AG04450 (cell line): ENCODE measurements around the gene OTULINL. TPM values are rescaled to one million over a fixed set of nuclear protein-coding genes. Genes with fewer than 3 reads are reported as not detected.

Experiments used
- CTCF ChIA-PET: fragments of 300-600, 350-600 bp; formaldehyde crosslinking; extraction: SDS; loops from one replicate; lab custom pipeline; 2022; ENCODE audit warnings: antibody characterized with exemption, inconsistent platforms; lab: Charles Lee
- POLR2A ChIA-PET: fragments of 350-600 bp; formaldehyde crosslinking; extraction: SDS; loops from one replicate; lab custom pipeline; 2021; ENCODE audit warnings: antibody characterized with exemption, inconsistent platforms; lab: Yijun Ruan, JAX
- DNase-seq: peaks from one replicate; pipeline ENCODE4 v3.0.0-alpha.2; 2011; ENCODE audit warnings: low read depth, low spot score
- H3K27ac ChIP-seq: one replicate; pipeline ENCODE4 v1.5.1; 2012; ENCODE audit warnings: low read depth, low read length, control low read depth
- H3K27me3 ChIP-seq: one replicate; pipeline ENCODE4 v1.6.0; 2012; ENCODE audit warnings: low read length; ENCODE audit not compliant: control insufficient read depth, insufficient read depth
- H3K4me3 ChIP-seq: 2 replicates; pipeline ENCODE4 v1.5.1; 2011; ENCODE audit warnings: mild to moderate bottlenecking, low read depth, low read length, control low read depth
- H3K9me3 ChIP-seq: 2 replicates; pipeline ENCODE4 v1.5.1; 2012; ENCODE audit warnings: low read length; ENCODE audit not compliant: control insufficient read depth, insufficient read depth
- polyA plus RNA-seq: library from polyadenylated mRNA; depleted of rRNA; stranded (reverse); fragments of >200 nt; gene quantifications from 2 replicates; pipeline ENCODE4 v1.2.3, GENCODE V29; 2011
- TF ChIP-seq, protein P1 (sequence below): IDR thresholded peaks from 2 replicates; pipeline ENCODE4 v1.5.1; 2011; ENCODE audit warnings: low read depth, low read length, control low read depth, inconsistent platforms

Gene OTULINL
- polyA plus RNA-seq, 1 experiment, result 0.21 TPM

DNA sequence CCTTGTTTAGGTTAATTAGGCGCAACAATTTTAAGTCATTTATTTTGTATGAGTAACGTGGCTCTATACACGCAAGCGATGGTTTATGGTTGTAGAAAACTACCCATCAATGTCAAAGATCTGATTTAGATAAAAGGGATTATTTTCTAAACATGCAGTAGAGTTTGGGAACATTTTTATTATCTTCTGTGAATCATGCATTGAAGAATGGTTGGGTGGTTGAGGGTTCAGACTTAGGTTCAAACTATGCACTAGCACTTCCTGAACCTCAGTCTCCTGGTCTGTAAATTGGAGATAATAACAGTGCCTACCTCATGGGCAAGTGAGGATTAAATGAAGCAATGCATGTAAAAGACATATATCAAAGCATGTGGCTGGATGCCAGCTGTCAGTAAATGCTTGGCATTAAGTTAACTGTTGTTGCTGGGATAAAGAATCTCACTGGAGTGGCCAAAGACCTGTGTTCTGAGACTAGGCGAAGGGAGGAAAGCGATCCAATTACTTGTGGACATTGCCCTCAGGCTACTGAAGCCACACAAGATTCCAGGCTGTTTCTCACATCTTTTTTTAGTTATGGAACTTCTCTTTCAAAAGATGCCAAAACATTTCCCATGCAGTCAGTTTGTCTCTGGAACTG is 1.1 kb upstream of the OTULINL start:
- ChIA-PET POLR2A (no interaction called here), CTCF (no interaction called here)
- no peak overlapping the region for H3K27ac ChIP-seq
- H3K4me3 ChIP-seq, result no peak overlapping the region
- no peak for DNase-seq
- H3K27me3 ChIP-seq, result peaks cover 58% of the 10 kb centered on the region
- TF ChIP-seq, protein P1, sequence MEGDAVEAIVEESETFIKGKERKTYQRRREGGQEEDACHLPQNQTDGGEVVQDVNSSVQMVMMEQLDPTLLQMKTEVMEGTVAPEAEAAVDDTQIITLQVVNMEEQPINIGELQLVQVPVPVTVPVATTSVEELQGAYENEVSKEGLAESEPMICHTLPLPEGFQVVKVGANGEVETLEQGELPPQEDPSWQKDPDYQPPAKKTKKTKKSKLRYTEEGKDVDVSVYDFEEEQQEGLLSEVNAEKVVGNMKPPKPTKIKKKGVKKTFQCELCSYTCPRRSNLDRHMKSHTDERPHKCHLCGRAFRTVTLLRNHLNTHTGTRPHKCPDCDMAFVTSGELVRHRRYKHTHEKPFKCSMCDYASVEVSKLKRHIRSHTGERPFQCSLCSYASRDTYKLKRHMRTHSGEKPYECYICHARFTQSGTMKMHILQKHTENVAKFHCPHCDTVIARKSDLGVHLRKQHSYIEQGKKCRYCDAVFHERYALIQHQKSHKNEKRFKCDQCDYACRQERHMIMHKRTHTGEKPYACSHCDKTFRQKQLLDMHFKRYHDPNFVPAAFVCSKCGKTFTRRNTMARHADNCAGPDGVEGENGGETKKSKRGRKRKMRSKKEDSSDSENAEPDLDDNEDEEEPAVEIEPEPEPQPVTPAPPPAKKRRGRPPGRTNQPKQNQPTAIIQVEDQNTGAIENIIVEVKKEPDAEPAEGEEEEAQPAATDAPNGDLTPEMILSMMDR, result no peak
- H3K9me3 ChIP-seq, result peaks cover 3% of the 10 kb centered on the region; the same call in 1 of the 2 replicates

DNA sequence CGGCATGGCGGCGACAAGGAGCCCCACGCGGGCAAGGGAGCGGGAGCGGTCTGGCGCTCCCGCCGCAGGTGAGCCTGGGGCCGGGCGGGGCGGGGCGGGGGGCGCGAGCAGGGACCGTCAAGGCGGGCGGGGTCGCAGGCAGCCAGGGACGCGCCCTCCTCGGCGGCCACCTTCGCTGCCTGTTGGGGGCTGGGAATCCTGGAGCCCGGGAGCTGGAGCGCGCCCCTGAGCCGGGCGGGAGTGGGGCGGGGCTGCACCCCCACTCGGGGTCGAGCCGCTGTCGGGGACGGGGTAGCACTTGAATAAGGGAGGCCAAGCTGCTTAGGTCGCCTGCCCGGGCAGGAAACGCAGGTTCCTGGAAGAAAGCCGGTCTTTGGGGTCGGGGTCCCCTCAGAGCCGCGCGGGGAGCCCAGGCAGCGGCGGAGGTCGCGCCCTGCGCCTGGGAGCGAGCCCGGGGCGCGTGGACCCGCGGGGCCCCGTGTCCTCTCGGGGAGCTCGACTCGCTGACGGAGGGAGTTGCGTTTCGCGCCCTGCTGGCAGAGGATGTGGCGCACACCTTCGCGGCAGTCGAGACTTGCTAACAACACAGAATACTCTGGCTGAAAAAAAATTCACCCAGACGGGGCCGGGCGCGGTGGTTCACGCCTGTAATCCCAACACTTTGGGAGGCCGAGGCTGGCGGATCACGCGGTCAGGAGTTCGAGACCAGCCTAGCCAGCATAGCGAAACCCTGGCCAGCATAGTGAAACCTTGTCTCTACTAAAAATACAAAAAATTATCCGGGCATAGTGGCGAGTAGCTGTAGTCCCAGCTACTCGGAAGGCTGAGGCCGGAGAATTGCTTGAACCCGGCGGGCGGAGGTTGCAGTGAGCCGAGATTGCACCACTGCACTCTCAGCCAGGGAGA is 552 bp downstream of the OTULINL start:
- Histone ChIP-seq H3K27me3 (peaks cover 59% of the 10 kb centered on the region), H3K9me3 (peaks cover 3% of the 10 kb centered on the region; the same call in 1 of the 2 replicates), H3K27ac (no peak overlapping the region), H3K4me3 (peak overlapping the region; percentile 43)
- POLR2A ChIA-PET, result interaction anchor here (0.6 to 0.7 kb wide), 2 partner anchors 13 to 38 kb away, joined by 3 to 10 read pairs; no protein-coding TSS in a partner anchor
- CTCF ChIA-PET, result interaction anchor here (0.7 to 1.3 kb wide), 2 partner anchors 16 to 66 kb away, joined by 3 to 5 read pairs; no protein-coding TSS in a partner anchor
- TF ChIP-seq, protein P1, result peak; percentile 18; the same call in 1 of the 2 replicates
- no peak for DNase-seq

DNA sequence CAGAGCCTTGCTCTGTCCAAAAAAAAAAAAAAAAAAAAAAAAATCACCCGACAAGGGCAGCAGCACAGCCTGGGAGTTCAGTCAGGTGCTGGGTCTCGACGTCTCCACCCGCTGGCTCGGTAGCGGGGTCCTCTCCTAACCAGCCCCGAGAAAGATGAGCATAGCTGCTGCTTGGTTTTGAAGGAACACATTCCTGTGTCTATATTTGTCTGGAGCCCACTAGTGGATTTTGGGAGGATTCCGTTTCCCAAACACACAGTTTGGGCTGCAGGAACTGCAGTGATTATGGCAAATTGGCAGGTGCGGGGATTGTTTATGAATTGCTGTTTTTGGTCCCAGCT is 1.2 kb downstream of the OTULINL start:
- no peak for DNase-seq
- POLR2A ChIA-PET, result interaction anchor here (0.6 to 0.7 kb wide), 2 partner anchors 14 to 39 kb away, joined by 3 to 10 read pairs; no protein-coding TSS in a partner anchor
- Histone ChIP-seq H3K9me3 (no peaks in the 10 kb centered on the region), H3K27ac (no peak overlapping the region), H3K4me3 (no peak overlapping the region), H3K27me3 (peaks cover 61% of the 10 kb centered on the region)
- CTCF ChIA-PET, result interaction anchor here (1.3 kb wide), 1 partner anchor 66 kb away, joined by 5 read pairs; no protein-coding TSS in a partner anchor
- TF ChIP-seq, protein P1, result no peak

DNA sequence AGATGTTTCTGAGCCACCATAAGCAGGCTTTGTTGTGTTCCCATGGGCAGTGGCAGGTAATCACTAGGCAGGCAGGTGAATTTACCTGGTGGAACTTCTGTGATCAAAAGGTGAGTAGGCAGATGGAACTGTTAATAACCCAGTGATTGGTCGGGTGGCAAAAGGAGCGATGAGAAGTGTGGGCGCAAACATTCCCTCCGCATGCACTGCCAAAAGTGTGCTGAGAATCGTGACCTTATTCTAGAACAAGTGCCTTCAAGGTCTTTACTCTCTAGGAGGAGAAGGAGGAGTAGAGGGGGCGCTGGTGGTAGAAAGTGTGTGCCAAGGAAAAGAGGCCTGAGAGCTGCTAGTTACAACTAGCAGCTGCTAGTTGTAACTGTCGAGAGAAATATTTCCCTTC is 3.3 kb downstream of the OTULINL start:
- H3K4me3 ChIP-seq, result no peak overlapping the region
- no peak overlapping the region for H3K27ac ChIP-seq
- CTCF ChIA-PET, result no interaction called here
- POLR2A ChIA-PET, result no interaction called here
- H3K27me3 ChIP-seq, result peaks cover 67% of the 10 kb centered on the region
- TF ChIP-seq, protein P1, result no peak
- DNase-seq, result no peak
- H3K9me3 ChIP-seq, result no peaks in the 10 kb centered on the region; the same call in 1 of the 2 replicates

DNA sequence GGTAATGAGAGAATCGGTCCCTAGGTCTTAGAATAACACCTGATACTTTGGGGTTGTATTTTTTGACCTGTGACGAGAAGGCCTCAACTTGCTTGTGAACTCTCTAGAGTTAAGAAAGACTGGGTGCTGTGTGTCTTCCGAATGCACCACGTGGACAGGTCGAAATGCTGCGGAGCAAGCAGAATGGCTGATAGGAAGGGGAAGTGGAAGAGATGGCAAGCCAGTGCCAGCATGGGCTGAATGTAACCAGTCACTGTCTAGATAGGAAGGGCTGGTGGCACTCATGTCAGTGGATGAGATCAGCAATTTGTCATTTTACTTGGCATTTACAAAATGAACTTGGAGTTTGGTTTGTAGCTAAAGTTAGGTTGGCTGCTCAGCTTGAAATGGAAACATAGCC is 5.6 kb downstream of the OTULINL start:
- ChIA-PET CTCF (no interaction called here), POLR2A (no interaction called here)
- TF ChIP-seq, protein P1, result no peak
- H3K27ac ChIP-seq, result no peak overlapping the region
- no peak overlapping the region for H3K4me3 ChIP-seq
- H3K9me3 ChIP-seq, result no peaks in the 10 kb centered on the region; the same call in 1 of the 2 replicates
- H3K27me3 ChIP-seq, result peaks cover 52% of the 10 kb centered on the region
- no peak for DNase-seq
